ENCODE data around the gene TGDS.
"Not testable (repeated sequence)": the region's sequence is repeated elsewhere in the genome, so short reads cannot be mapped to it uniquely, and the experiment has no call there.

Gene TGDS

GRCh38 chr13:94636096-94636495, 40.1 kb upstream of the TGDS start:
- H2BK5ac ChIP-seq (ENCODE audit: low read length); H3K4ac ChIP-seq (ENCODE audit: low read depth, low read length); H2AK5ac ChIP-seq (ENCODE audit: low read length); H3K4me2 ChIP-seq (ENCODE audit: low read length); H3K27ac ChIP-seq (ENCODE audit: low read depth, low read length); DNase-seq; H3K79me1 ChIP-seq (ENCODE audit: low read length); H4K8ac ChIP-seq (ENCODE audit: low read depth, low read length); H3K36me3 ChIP-seq (ENCODE audit: control insufficient read depth, insufficient read depth, low read length); H2BK120ac ChIP-seq (ENCODE audit: low read depth, low read length); H2BK15ac ChIP-seq (replicated peaks; ENCODE audit: low read depth); H3K18ac ChIP-seq (ENCODE audit: low read length); H3K4me1 ChIP-seq (ENCODE audit: control insufficient read depth, low read depth, low read length); H3K79me2 ChIP-seq (ENCODE audit: control insufficient read depth, insufficient read depth, low read length); H3K27me3 ChIP-seq (ENCODE audit: insufficient read depth, low read length, poor library complexity); H4K5ac ChIP-seq (ENCODE audit: low read length); H3K9ac ChIP-seq (ENCODE audit: low read length); H3K4me3 ChIP-seq (ENCODE audit: low read length); H3K23ac ChIP-seq (ENCODE audit: low read length); H3K56ac ChIP-seq (ENCODE audit: low read length): not testable (repeated sequence)
- no CpG with 5 or more reads among the region's 5 CpGs for WGBS (ENCODE audit: extremely low coverage, insufficient coverage, low lambda C conversion rate)

- no peak overlapping the region for H2BK5ac ChIP-seq (ENCODE audit: low read length)
- H3K4me2 ChIP-seq (ENCODE audit: low read length): no peak overlapping the region
- H3K79me1 ChIP-seq (ENCODE audit: low read length): no peaks in the 10 kb centered on the region
- H2BK15ac ChIP-seq (replicated peaks; ENCODE audit: low read depth): no peak overlapping the region
- H3K79me2 ChIP-seq (ENCODE audit: control insufficient read depth, insufficient read depth, low read length): no peaks in the 10 kb centered on the region
- no peak overlapping the region for H3K18ac ChIP-seq (ENCODE audit: low read length)
- peak; percentile 18 for DNase-seq
- H3K56ac ChIP-seq (ENCODE audit: low read length): no peak overlapping the region
- H3K4me3 ChIP-seq (ENCODE audit: low read length): no peak overlapping the region
- no peak overlapping the region for H2BK120ac ChIP-seq (ENCODE audit: low read depth, low read length)
- no peak overlapping the region for H3K9ac ChIP-seq (ENCODE audit: low read length)
- no CpG with 5 or more reads among the region's 3 CpGs for WGBS (ENCODE audit: extremely low coverage, insufficient coverage, low lambda C conversion rate)
- H4K5ac ChIP-seq (ENCODE audit: low read length): no peak overlapping the region
- no peak overlapping the region for H4K8ac ChIP-seq (ENCODE audit: low read depth, low read length)
- H3K4me1 ChIP-seq (ENCODE audit: control insufficient read depth, low read depth, low read length): no peaks in the 10 kb centered on the region
- peaks cover 1% of the 10 kb centered on the region for H3K36me3 ChIP-seq (ENCODE audit: control insufficient read depth, insufficient read depth, low read length)
- H3K4ac ChIP-seq (ENCODE audit: low read depth, low read length): no peak overlapping the region
- no peaks in the 10 kb centered on the region for H3K27me3 ChIP-seq (ENCODE audit: insufficient read depth, low read length, poor library complexity)
- H3K27ac ChIP-seq (ENCODE audit: low read depth, low read length): no peak overlapping the region
- H3K23ac ChIP-seq (ENCODE audit: low read length): no peak overlapping the region
- no peak overlapping the region for H2AK5ac ChIP-seq (ENCODE audit: low read length)
Measured at GRCh38 chr13:94632226-94632980, 36.5 kb upstream of the TGDS start.

GRCh38 chr13:94630858-94631257, 34.9 kb upstream of the TGDS start:
- WGBS (ENCODE audit: extremely low coverage, insufficient coverage, low lambda C conversion rate): no CpG with 5 or more reads among the region's 2 CpGs
- no peak overlapping the region for H4K8ac ChIP-seq (ENCODE audit: low read depth, low read length)

GRCh38 chr13:94623316-94623715, 27.4 kb upstream of the TGDS start:
- Histone ChIP-seq H3K4me3 (ENCODE audit: low read length) (no peak overlapping the region), H3K4me2 (ENCODE audit: low read length) (no peak overlapping the region), H3K4me1 (ENCODE audit: control insufficient read depth, low read depth, low read length) (no peaks in the 10 kb centered on the region), H2AK5ac (ENCODE audit: low read length) (no peak overlapping the region), H3K18ac (ENCODE audit: low read length) (no peak overlapping the region), H3K23ac (ENCODE audit: low read length) (no peak overlapping the region), H3K27ac (ENCODE audit: low read depth, low read length) (no peak overlapping the region), H4K8ac (ENCODE audit: low read depth, low read length) (no peak overlapping the region), H2BK15ac (replicated peaks; ENCODE audit: low read depth) (no peak overlapping the region), H3K4ac (ENCODE audit: low read depth, low read length) (no peak overlapping the region), H2BK5ac (ENCODE audit: low read length) (no peak overlapping the region), H4K5ac (ENCODE audit: low read length) (no peak overlapping the region), H3K56ac (ENCODE audit: low read length) (no peak overlapping the region), H2BK120ac (ENCODE audit: low read depth, low read length) (no peak overlapping the region), H3K36me3 (ENCODE audit: control insufficient read depth, insufficient read depth, low read length) (no peaks in the 10 kb centered on the region), H3K79me2 (ENCODE audit: control insufficient read depth, insufficient read depth, low read length) (no peaks in the 10 kb centered on the region), H3K79me1 (ENCODE audit: low read length) (no peaks in the 10 kb centered on the region), H3K9ac (ENCODE audit: low read length) (no peak overlapping the region), H3K27me3 (ENCODE audit: insufficient read depth, low read length, poor library complexity) (no peaks in the 10 kb centered on the region)
- DNase-seq: no peak
- WGBS (ENCODE audit: extremely low coverage, insufficient coverage, low lambda C conversion rate): no CpG with 5 or more reads among the region's 4 CpGs

More at GRCh38 chr13:94630858-94631257, 34.9 kb upstream of the TGDS start:
- H3K36me3 ChIP-seq (ENCODE audit: control insufficient read depth, insufficient read depth, low read length): peaks cover 1% of the 10 kb centered on the region
- H3K23ac ChIP-seq (ENCODE audit: low read length): no peak overlapping the region
- no peak overlapping the region for H3K4me3 ChIP-seq (ENCODE audit: low read length)
- H2AK5ac ChIP-seq (ENCODE audit: low read length): no peak overlapping the region
- no peak overlapping the region for H3K18ac ChIP-seq (ENCODE audit: low read length)
- no peak overlapping the region for H4K5ac ChIP-seq (ENCODE audit: low read length)
- no peak overlapping the region for H3K27ac ChIP-seq (ENCODE audit: low read depth, low read length)
- no peaks in the 10 kb centered on the region for H3K79me1 ChIP-seq (ENCODE audit: low read length)
- H3K4me2 ChIP-seq (ENCODE audit: low read length): no peak overlapping the region
- no peak overlapping the region for H2BK5ac ChIP-seq (ENCODE audit: low read length)
- H3K4me1 ChIP-seq (ENCODE audit: control insufficient read depth, low read depth, low read length): no peaks in the 10 kb centered on the region
- H2BK15ac ChIP-seq (replicated peaks; ENCODE audit: low read depth): no peak overlapping the region
- H3K4ac ChIP-seq (ENCODE audit: low read depth, low read length): no peak overlapping the region
- no peak for DNase-seq
- H2BK120ac ChIP-seq (ENCODE audit: low read depth, low read length): no peak overlapping the region
- no peaks in the 10 kb centered on the region for H3K79me2 ChIP-seq (ENCODE audit: control insufficient read depth, insufficient read depth, low read length)
- no peaks in the 10 kb centered on the region for H3K27me3 ChIP-seq (ENCODE audit: insufficient read depth, low read length, poor library complexity)
- H3K56ac ChIP-seq (ENCODE audit: low read length): no peak overlapping the region
- no peak overlapping the region for H3K9ac ChIP-seq (ENCODE audit: low read length)

- Histone ChIP-seq H3K4me2 (ENCODE audit: low read length) (no peak overlapping the region), H2AK5ac (ENCODE audit: low read length) (no peak overlapping the region), H4K5ac (ENCODE audit: low read length) (no peak overlapping the region), H3K27me3 (ENCODE audit: insufficient read depth, low read length, poor library complexity) (no peaks in the 10 kb centered on the region), H2BK5ac (ENCODE audit: low read length) (no peak overlapping the region), H4K8ac (ENCODE audit: low read depth, low read length) (no peak overlapping the region), H3K18ac (ENCODE audit: low read length) (no peak overlapping the region), H3K79me1 (ENCODE audit: low read length) (no peaks in the 10 kb centered on the region), H3K27ac (ENCODE audit: low read depth, low read length) (no peak overlapping the region), H2BK15ac (replicated peaks; ENCODE audit: low read depth) (no peak overlapping the region), H3K4ac (ENCODE audit: low read depth, low read length) (no peak overlapping the region), H2BK120ac (ENCODE audit: low read depth, low read length) (no peak overlapping the region), H3K23ac (ENCODE audit: low read length) (no peak overlapping the region), H3K4me1 (ENCODE audit: control insufficient read depth, low read depth, low read length) (no peaks in the 10 kb centered on the region), H3K79me2 (ENCODE audit: control insufficient read depth, insufficient read depth, low read length) (no peaks in the 10 kb centered on the region), H3K56ac (ENCODE audit: low read length) (no peak overlapping the region), H3K4me3 (ENCODE audit: low read length) (no peak overlapping the region), H3K9ac (ENCODE audit: low read length) (no peak overlapping the region), H3K36me3 (ENCODE audit: control insufficient read depth, insufficient read depth, low read length) (no peaks in the 10 kb centered on the region)
- DNase-seq: no peak
- no CpG with 5 or more reads among the region's 2 CpGs for WGBS (ENCODE audit: extremely low coverage, insufficient coverage, low lambda C conversion rate)
Measured at GRCh38 chr13:94622344-94622743, 26.4 kb upstream of the TGDS start.
